HepG2 (cell line): ENCODE measurements around the gene KCNN2. TPM values are rescaled to one million over a fixed set of nuclear protein-coding genes. Genes with fewer than 3 reads are reported as not detected.

Experiments
- ATAC-seq: fragments of 200-7000 bp; cut with Tn5 transposase; 3 replicates; pipeline ENCODE4 v1.9.1; 2020; ENCODE audit warnings: mild to moderate bottlenecking, moderate library complexity
- BruUV-seq: library from RNA; stranded (reverse); fragments of 400-500 nt; replicated peaks from 2 replicates; lab custom pipeline; 2021; lab: Mats Ljungman, UMichigan
- CTCF ChIA-PET: fragments of 300-600 bp; formaldehyde crosslinking; extraction: SDS; loops from one replicate; lab custom pipeline; 2021; ENCODE audit warnings: low total read pairs, inconsistent platforms, low intra/inter-chr PET ratio; lab: Yijun Ruan, JAX
- POLR2A ChIA-PET: fragments of 350-600 bp; sonication (Branson Sonifier 250); formaldehyde crosslinking; loops from one replicate; lab custom pipeline; 2020; ENCODE audit warnings: antibody characterized with exemption, inconsistent platforms; lab: Yijun Ruan, JAX
- DNase-seq: peaks from one replicate; pipeline ENCODE4 v3.0.0-alpha.2; 2015; ENCODE audit warnings: low spot score
- FAIRE-seq: peaks from 3 replicates; lab custom pipeline; 2011; peaks lifted over from hg19 to GRCh38; lab: Jason Lieb, UNC
- H2AFZ ChIP-seq: one replicate; pipeline ENCODE4 v1.6.1; 2011; ENCODE audit warnings: low read length, inconsistent platforms
- H3K27ac ChIP-seq: fragments of 300-600 bp; 3 replicates; pipeline ENCODE4 v1.8.0; 2011; ENCODE audit warnings: mixed run types, mild to moderate bottlenecking, mixed read lengths, low read length, inconsistent platforms; ENCODE audit not compliant: insufficient read depth; ENCODE audit errors: extremely low read length
- H3K27me3 ChIP-seq, 2 experiments: fragments of 200-600 bp in 1 of 2; 2 replicates in 1 of 2; 3 replicates in 1 of 2; pipeline versions ENCODE4 v1.6.0 to v1.8.0; 2011; ENCODE audit warnings: low read length in 2 of 2, mild to moderate bottlenecking in 2 of 2, moderate library complexity in 2 of 2, inconsistent platforms in 1 of 2; ENCODE audit not compliant: insufficient read depth in 2 of 2, control insufficient read depth in 1 of 2
- H3K36me3 ChIP-seq, 2 experiments: fragments of 200-600 bp in 1 of 2; replicated peaks in 1 of 2; 2 replicates in 1 of 2; 3 replicates in 1 of 2; pipeline versions ENCODE4 v1.5.1 to v1.8.0; 2011; ENCODE audit warnings: low read length in 2 of 2, inconsistent platforms in 1 of 2; ENCODE audit not compliant: insufficient read depth in 2 of 2, control insufficient read depth in 1 of 2
- H3K4me1 ChIP-seq: 2 replicates; pipeline ENCODE4 v1.5.1; 2012; ENCODE audit warnings: low read length, inconsistent platforms; ENCODE audit not compliant: insufficient read depth
- H3K4me2 ChIP-seq: 2 replicates; pipeline ENCODE4 v1.6.0; 2011; ENCODE audit warnings: low read depth, low read length, inconsistent platforms
- H3K4me3 ChIP-seq, 3 experiments: fragments of 200-600 bp in 1 of 3; sonication (generic), shearing (Covaris generic) in 1 of 3; replicated peaks in 1 of 3; 2 replicates each; pipeline ENCODE4 v1.5.1; 2011 to 2016; ENCODE audit warnings: low read length in 3 of 3, inconsistent platforms in 2 of 3, low read depth in 2 of 3, mild to moderate bottlenecking in 2 of 3, control low read depth in 1 of 3, mixed read lengths in 1 of 3; ENCODE audit not compliant: insufficient read depth in 1 of 3
- H3K79me2 ChIP-seq: one replicate; pipeline ENCODE4 v1.6.1; 2011; ENCODE audit warnings: low read length, inconsistent platforms; ENCODE audit not compliant: insufficient read depth
- H3K9ac ChIP-seq: 2 replicates; pipeline ENCODE4 v1.6.0; 2011; ENCODE audit warnings: mild to moderate bottlenecking, low read depth, low read length, inconsistent platforms; ENCODE audit not compliant: insufficient read depth
- H3K9me3 ChIP-seq: 2 replicates; pipeline ENCODE4 v1.5.1; 2012; ENCODE audit warnings: mild to moderate bottlenecking, low read length
- H4K20me1 ChIP-seq: 2 replicates; pipeline ENCODE4 v1.6.0; 2011; ENCODE audit warnings: inconsistent platforms, mild to moderate bottlenecking, low read length, moderate library complexity; ENCODE audit not compliant: insufficient read depth
- CAMTA2 ChIP-seq: sonication (generic); formaldehyde crosslinking; IDR thresholded peaks from 2 replicates; pipeline ENCODE4 v1.4.0; 2020; ENCODE audit warnings: mild to moderate bottlenecking, missing genetic modification reagents, borderline replicate concordance
- CENPT ChIP-seq: sonication (generic); formaldehyde crosslinking; IDR thresholded peaks from 2 replicates; pipeline ENCODE4 v1.8.0; 2022; ENCODE audit warnings: low read depth, mild to moderate bottlenecking, moderate library complexity, missing genetic modification reagents
- EEA1 ChIP-seq: sonication (generic); formaldehyde crosslinking; IDR thresholded peaks from 2 replicates; pipeline ENCODE4 v1.5.1; 2020; ENCODE audit warnings: mild to moderate bottlenecking, missing genetic modification reagents, borderline replicate concordance
- NFE2L2 ChIP-seq: fragments of 150-350 bp; IDR thresholded peaks from 2 replicates; pipeline ENCODE4 v1.6.1; 2014; ENCODE audit warnings: low read length
- NFRKB ChIP-seq: fragments of 450-650 bp; IDR thresholded peaks from 2 replicates; pipeline ENCODE4 v1.6.1; 2017
- PAWR ChIP-seq: sonication (generic); formaldehyde crosslinking; IDR thresholded peaks from 2 replicates; pipeline ENCODE4 v1.4.0; 2020; ENCODE audit warnings: missing genetic modification reagents, mild to moderate bottlenecking, borderline replicate concordance
- SNAI1 ChIP-seq: sonication (generic); formaldehyde crosslinking; IDR thresholded peaks from 2 replicates; pipeline ENCODE4 v1.5.0; 2020; ENCODE audit warnings: mild to moderate bottlenecking, missing genetic modification reagents, borderline replicate concordance
- SRSF9 ChIP-seq: fragments of 200-400 bp; formaldehyde crosslinking; IDR thresholded peaks from 2 replicates; pipeline ENCODE4 v1.6.1; 2018; ENCODE audit warnings: borderline replicate concordance, mild to moderate bottlenecking, low read depth, low read length; ENCODE audit not compliant: insufficient read depth, poor library complexity, severe bottlenecking
- TGIF2 ChIP-seq: IDR thresholded peaks from 2 replicates; pipeline ENCODE4 v1.6.1; 2016; ENCODE audit warnings: control low read depth, missing compliant biosample characterization
- ZNF138 ChIP-seq: sonication (generic); formaldehyde crosslinking; IDR thresholded peaks from 2 replicates; pipeline ENCODE4 v1.5.0; 2020; ENCODE audit warnings: mild to moderate bottlenecking, low read depth, missing genetic modification reagents
- ZNF264 ChIP-seq: sonication (generic); formaldehyde crosslinking; IDR thresholded peaks from 2 replicates; pipeline ENCODE4 v1.4.0; 2020; ENCODE audit warnings: missing genetic modification reagents
- ZNF556 ChIP-seq: sonication (generic); formaldehyde crosslinking; IDR thresholded peaks from 2 replicates; pipeline ENCODE4 v1.4.0; 2020; ENCODE audit warnings: mild to moderate bottlenecking, missing genetic modification reagents, borderline replicate concordance
- ZNF768 ChIP-seq: sonication (generic); formaldehyde crosslinking; IDR thresholded peaks from 2 replicates; pipeline ENCODE4 v1.4.0; 2020; ENCODE audit warnings: missing genetic modification reagents
- WGBS: methylation state at CpG from one replicate; pipeline ENCODE4 v1.1.6; 2017; ENCODE audit warnings: low lambda C conversion rate; 5-methylcytosine and 5-hydroxymethylcytosine counted together
- in situ Hi-C: cut with HindIII; loops from 2 replicates; pipeline ENCODE4 v1.10.0; 2017; ENCODE audit warnings: low pct_unique_long_range_greater_than_20kb; ENCODE audit not compliant: extremely low pct_ligation_motif_present
- intact Hi-C: fragments of 100-400 bp; cut with micrococcal nuclease; formaldehyde crosslinking; loops from one replicate; pipeline ENCODE4 v1.10.0; 2022; ENCODE audit not compliant: unreplicated experiment
- polyA plus RNA-seq, 8 experiments: library from polyadenylated mRNA; depleted of rRNA in 3 of 8; stranded (reverse) in 7 of 8; unstranded in 1 of 8; fragments of >200 nt; fragmentation: Illumina TruSeq in 4 of 8; extraction: Trizol in 4 of 8; gene quantifications; 2 replicates each; pipeline versions ENCODE4 v1.2.1 to v1.2.3, GENCODE V29; 2011 to 2016; ENCODE audit warnings: low read depth in 4 of 8, missing spikeins in 1 of 8, mixed read lengths in 1 of 8; ENCODE audit not compliant: insufficient read depth in 1 of 8
- total RNA-seq, 5 experiments: library from RNA; depleted of rRNA; stranded (reverse); fragments of >200 nt; fragmentation: Illumina TruSeq; extraction: Trizol; gene quantifications; 2 replicates each; pipeline ENCODE4 v1.2.3, GENCODE V29; 2016; ENCODE audit warnings: low read depth in 1 of 5
- TF ChIP-seq, protein P1 (sequence below): sonication (generic); formaldehyde crosslinking; IDR thresholded peaks from 2 replicates; pipeline ENCODE4 v1.4.0; 2020; ENCODE audit warnings: mild to moderate bottlenecking, missing genetic modification reagents
- TF ChIP-seq, protein P2 (sequence below): sonication (generic); formaldehyde crosslinking; IDR thresholded peaks from 2 replicates; pipeline ENCODE4 v1.5.0; 2020; ENCODE audit warnings: missing genetic modification reagents

Gene KCNN2
- total and polyA plus RNA-seq, 2 of the 13 experiments (the other 11 are each of a cell fraction or from before 2014, with no cell fraction given): not detected

DNA sequence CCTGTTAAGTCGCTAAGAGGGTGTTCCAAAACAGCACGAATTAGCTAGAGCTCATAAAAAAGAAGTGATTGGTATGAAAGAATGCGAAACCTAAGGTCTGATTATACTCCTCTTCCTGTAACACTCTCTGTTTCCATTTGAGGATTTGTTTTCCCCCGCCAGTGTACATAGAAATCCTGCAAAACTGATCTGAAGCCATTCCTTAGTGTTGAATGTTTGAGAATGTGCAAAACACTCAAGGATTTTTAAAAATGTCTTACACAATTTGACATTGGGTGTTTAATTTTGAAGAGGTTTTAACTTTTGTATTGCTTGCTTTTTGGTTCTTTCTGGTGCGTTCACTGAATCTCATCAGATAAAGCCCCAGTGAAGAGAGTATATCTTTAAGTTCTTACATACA lies 105.3 kb downstream of the KCNN2 start (continued):
- TF ChIP-seq, protein P1, sequence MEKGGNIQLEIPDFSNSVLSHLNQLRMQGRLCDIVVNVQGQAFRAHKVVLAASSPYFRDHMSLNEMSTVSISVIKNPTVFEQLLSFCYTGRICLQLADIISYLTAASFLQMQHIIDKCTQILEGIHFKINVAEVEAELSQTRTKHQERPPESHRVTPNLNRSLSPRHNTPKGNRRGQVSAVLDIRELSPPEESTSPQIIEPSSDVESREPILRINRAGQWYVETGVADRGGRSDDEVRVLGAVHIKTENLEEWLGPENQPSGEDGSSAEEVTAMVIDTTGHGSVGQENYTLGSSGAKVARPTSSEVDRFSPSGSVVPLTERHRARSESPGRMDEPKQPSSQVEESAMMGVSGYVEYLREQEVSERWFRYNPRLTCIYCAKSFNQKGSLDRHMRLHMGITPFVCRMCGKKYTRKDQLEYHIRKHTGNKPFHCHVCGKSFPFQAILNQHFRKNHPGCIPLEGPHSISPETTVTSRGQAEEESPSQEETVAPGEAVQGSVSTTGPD (CRISPR knock-in tag): no peak
- TF ChIP-seq, protein P2, sequence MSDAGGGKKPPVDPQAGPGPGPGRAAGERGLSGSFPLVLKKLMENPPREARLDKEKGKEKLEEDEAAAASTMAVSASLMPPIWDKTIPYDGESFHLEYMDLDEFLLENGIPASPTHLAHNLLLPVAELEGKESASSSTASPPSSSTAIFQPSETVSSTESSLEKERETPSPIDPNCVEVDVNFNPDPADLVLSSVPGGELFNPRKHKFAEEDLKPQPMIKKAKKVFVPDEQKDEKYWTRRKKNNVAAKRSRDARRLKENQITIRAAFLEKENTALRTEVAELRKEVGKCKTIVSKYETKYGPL (CRISPR knock-in tag): no peak
- no peak for TF ChIP-seq CENPT
- TF ChIP-seq NFRKB: no peak
- TF ChIP-seq ZNF264: no peak
- no peak for TF ChIP-seq CAMTA2 (CRISPR knock-in tag)

DNA sequence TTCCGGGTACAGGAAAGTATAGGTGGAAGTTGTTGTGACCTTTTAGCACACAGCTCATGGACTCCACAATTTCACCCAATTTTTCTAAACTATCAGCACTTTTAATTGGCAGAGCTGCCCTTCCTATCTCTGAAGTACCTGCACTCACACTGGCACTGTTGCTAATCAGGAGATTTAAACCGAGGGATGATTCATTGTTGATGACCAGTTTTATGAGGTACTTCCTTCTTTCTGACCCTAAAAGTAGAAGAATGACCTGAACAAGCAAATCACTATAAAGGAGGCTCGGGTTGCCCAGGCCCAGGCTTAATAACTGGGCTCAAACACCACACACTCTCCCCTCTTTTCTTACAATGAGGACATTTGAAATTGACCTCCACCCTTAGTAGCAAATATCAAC lies 105.9 kb downstream of the KCNN2 start:
- BruUV-seq: no TSS peak

More for the DNA sequence above, 105.9 kb downstream of the KCNN2 start:
- in situ Hi-C loops (no loop called here), intact Hi-C loops (no loop called here)
- no peaks in the 10 kb centered on the region for H3K36me3 ChIP-seq
- H4K20me1 ChIP-seq: no peaks in the 10 kb centered on the region
- no peaks in the 10 kb centered on the region for H3K4me1 ChIP-seq
- no peaks in the 10 kb centered on the region for H3K79me2 ChIP-seq
- H3K9ac ChIP-seq: no peak overlapping the region
- FAIRE-seq: no peak
- no peak for DNase-seq
- no peak for ATAC-seq
- 20% methylated on average over 3 of the region's 3 CpGs for WGBS
- ChIA-PET POLR2A (no interaction called here), CTCF (no interaction called here)
- no peaks in the 10 kb centered on the region for H3K9me3 ChIP-seq
- TF ChIP-seq TGIF2 (CRISPR knock-in tag): no peak
- no peak for TF ChIP-seq PAWR (CRISPR knock-in tag)
- TF ChIP-seq ZNF556 (CRISPR knock-in tag): no peak
- TF ChIP-seq EEA1: no peak
- TF ChIP-seq ZNF138: no peak
- no peak for TF ChIP-seq ZNF768 (CRISPR knock-in tag)
- no peak for TF ChIP-seq SNAI1
- no peak for TF ChIP-seq SRSF9
- no peak for TF ChIP-seq NFE2L2
- H3K27ac ChIP-seq: no peak overlapping the region
- H3K4me3 ChIP-seq: no peak overlapping the region
- no peaks in the 10 kb centered on the region for H3K27me3 ChIP-seq
- H2AFZ ChIP-seq: no peak overlapping the region
- H3K4me2 ChIP-seq: no peak overlapping the region
